Measurements from ENCODE around the gene KANSL1.

KANSL1 gene

GRCh38 chr17:45993962-45994627 is 199.1 kb downstream of the KANSL1 start:
- no peak for DNase-seq

- no peak for DNase-seq
Measured at GRCh38 chr17:45992904-45993303, 200.3 kb downstream of the KANSL1 start.

DNA sequence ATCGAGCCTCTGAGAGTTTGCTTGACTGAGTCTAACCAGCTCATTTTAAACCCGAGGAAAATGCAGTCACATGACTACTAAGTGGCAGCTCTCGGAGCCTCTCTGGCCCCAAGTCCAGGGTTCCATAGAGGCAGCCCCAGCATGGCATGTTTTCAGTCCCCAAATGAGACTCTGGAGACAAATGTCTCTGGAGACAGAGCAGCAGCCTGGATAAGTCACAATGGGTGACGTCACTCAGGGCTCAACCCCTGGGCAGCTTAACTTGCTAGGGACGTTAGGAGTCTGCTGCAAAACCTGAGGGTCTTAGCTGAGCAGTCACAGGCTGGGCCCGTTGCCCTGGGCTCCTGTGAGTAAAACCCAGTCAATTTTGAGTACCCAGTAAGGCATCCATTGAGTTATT is 201.1 kb downstream of the KANSL1 start:
- no peak for DNase-seq

GRCh38 chr17:45991341-45991740 is 201.9 kb downstream of the KANSL1 start:
- DNase-seq, result no peak

DNA sequence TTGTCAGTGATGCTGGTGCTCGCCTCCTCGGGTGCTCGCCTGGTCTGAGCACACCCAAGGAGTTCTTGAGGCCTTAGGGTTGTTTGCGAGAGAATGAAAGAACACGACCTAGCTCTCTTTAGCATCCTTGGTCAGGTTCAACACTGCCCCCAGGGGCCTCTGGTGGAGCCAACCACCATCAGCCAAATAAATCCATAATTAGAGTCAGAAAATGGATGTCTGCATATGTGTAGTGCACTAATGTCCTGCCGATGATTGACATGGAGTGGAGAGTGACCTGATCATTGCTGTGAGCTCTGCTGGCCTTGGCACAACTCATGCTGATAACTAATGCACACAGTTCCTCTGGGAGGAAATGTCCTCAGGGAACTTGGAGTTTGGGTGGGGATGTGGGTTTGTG is 202.3 kb downstream of the KANSL1 start:
- no peak for DNase-seq

DNA sequence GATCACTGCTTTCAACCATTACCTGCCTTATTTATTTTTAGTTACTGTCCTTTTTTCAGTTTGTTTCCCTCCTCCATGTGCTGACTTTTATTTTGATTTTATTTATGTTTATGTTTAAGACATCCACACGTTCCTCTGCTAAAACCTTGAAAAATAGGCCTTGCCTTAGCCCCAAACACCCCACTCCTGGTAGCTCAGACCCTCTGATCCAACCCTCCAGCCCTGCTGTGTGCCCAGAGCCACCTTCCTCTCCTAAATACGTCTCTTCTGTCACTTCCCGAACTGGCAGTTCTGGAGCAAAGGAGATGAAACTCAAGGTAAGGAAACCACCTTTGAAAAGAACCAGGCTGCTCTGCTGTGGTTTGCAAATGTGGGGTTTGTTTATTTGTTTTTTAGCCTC is 203.5 kb downstream of the KANSL1 start:
- no peak for DNase-seq

- no peak for DNase-seq
Measured at GRCh38 chr17:45987706-45988105, 205.5 kb downstream of the KANSL1 start.

GRCh38 chr17:45986056-45986455 is 207.2 kb downstream of the KANSL1 start:
- DNase-seq, result no peak

DNA sequence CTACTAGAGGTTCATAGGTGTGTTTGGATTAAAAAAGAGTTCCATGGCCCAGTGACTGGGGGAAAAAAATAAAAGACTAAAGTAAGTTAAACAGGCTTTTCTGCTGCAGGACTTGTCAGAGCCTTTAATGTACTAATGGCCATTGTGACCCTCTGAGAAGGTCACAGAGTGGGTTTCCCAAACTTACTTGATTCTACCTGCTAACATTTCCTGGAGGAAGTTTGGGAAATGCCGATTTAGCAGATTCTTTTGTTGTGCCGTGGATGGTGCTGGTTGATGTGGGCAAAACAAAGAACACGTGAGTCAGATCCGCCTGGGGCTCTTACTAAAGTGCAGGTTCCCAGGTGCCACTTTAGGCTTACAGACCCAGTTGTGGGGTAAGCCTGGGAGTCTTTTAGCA is 207.8 kb downstream of the KANSL1 start:
- DNase-seq, result no peak

DNA sequence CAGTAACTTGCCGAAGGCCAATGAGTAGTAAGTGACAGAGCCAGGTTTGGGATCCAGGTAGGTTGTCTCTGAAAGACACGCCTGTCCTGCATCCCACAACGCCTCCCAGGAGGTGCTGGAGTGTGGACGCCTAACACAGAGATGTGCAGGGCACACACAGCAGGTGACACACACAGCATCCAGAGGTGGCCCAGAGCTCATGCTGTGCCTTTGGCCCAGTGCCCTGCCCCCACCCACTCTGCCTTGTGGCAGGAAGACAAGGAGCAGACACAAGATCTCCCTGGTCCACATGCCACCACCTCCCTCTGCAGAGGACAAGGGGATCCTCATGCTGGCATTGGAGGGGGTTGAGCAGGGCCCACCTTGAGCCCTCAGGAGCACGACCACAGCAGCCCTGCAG is 208.9 kb downstream of the KANSL1 start:
- DNase-seq, result peak; percentile 12

- no peak for DNase-seq
Measured at GRCh38 chr17:45983614-45984310, 209.5 kb downstream of the KANSL1 start.

GRCh38 chr17:45982791-45983613 is 210.2 kb downstream of the KANSL1 start:
- no peak for DNase-seq

- DNase-seq, result no peak
Measured at GRCh38 chr17:45981306-45981705, 211.9 kb downstream of the KANSL1 start.

DNA sequence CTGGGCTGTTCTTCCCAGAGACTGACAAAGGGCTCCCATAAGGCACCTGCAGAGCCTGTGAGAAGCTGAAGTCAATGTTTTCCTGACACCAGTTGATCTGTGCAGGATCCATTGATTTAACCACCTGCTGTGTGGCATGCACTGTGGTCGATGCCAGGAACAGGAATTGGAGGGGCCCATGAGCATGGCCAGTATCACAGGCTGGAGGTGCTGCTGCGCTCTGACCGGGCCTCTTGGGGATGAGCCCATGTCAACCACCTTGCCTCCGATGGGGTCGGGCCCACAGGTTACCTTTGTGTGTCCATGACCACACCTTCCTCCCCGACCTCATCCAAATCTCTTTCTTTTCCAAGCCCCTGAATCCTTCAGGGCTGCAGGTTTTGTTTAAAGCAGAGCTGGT is 212.4 kb downstream of the KANSL1 start:
- DNase-seq, result no peak
